ENCODE data around the gene CPNE5. TPM values are rescaled to one million over a fixed set of nuclear protein-coding genes. Genes with fewer than 3 reads are reported as not detected.

CPNE5 gene
- total and polyA plus RNA-seq, 9 of the 15 experiments (the other 6 are each of a cell fraction or from before 2014, with no cell fraction given), result 0.14 to 1.0 (median 0.46) TPM; not detected in 2

GRCh38 chr6:36851626-36852025, 12.4 kb upstream of the CPNE5 start:
- Histone ChIP-seq H4K20me1 (replicated peaks; ENCODE audit: control insufficient read depth, insufficient read depth, low read length) (no peaks in the 10 kb centered on the region), H3K4me2 (ENCODE audit: insufficient read depth, low read length) (no peak overlapping the region), H3K27ac (ENCODE audit: extremely low read depth, low read depth, low read length) (no peak overlapping the region), H3K36me3 (ENCODE audit: control insufficient read depth, insufficient read depth, low read length) (peaks cover 53% of the 10 kb centered on the region), H3K4me1 (replicated peaks in 1 of 2; ENCODE audit: control insufficient read depth in 2 of 2, insufficient read depth in 2 of 2, low read length in 2 of 2) (peaks cover 22 to 35% of the 10 kb centered on the region in 2 experiments), H3K9ac (ENCODE audit: insufficient read depth in 1 of 2, low read depth in 2 of 2, low read length in 2 of 2) (no peak overlapping the region), H3K4me3 (no peak overlapping the region), H3K9me1 (ENCODE audit: control insufficient read depth, insufficient read depth, low read length) (peaks cover 3% of the 10 kb centered on the region), H3K79me2 (ENCODE audit: control insufficient read depth, insufficient read depth, low read length) (peaks cover 3% of the 10 kb centered on the region; the same call in 1 of the 3 replicates), H3K9me3 (replicated peaks; ENCODE audit: control insufficient read depth, insufficient read depth, low read depth, low read length) (no peaks in the 10 kb centered on the region), H2AFZ (ENCODE audit: low read depth, low read length) (no peak overlapping the region), H3K27me3 (ENCODE audit: control insufficient read depth in 2 of 2, insufficient read depth in 2 of 2, low read length in 2 of 2) (no peaks in the 10 kb centered on the region)
- ATAC-seq (no peak), FAIRE-seq (peak; percentile 44), DNase-seq (ENCODE audit: extremely low read depth in 1 of 4, low spot score in 3 of 4) (no peak)
- CTCF ChIA-PET (ENCODE audit: low intra/inter-chr PET ratio), result interaction anchor here (0.7 to 2.9 kb wide), 6 partner anchors 13 to 88 kb away, joined by 3 to 37 read pairs (median 6); no protein-coding TSS in a partner anchor
- 43% methylated on average over 4 of the region's 4 CpGs for WGBS (ENCODE audit: insufficient coverage, low coverage, missing lambda C conversion rate)
- intact Hi-C loops (cut with micrococcal nuclease) (loop anchor here (1.0 kb wide), 3 partner anchors 41 to 167 kb away; no protein-coding TSS in a partner anchor), in situ Hi-C loops (cut with MboI) (loop anchor here (5.0 kb wide), 1 partner anchor 84 kb away; no protein-coding TSS in a partner anchor)
- no TSS peak for BruUV-seq (replicated peaks)
- POLR2A ChIA-PET, result interaction anchor here (0.6 to 3.0 kb wide), 14 partner anchors 11 to 243 kb away, joined by 3 to 60 read pairs (median 4); partner anchors contain the start of genes C6orf89 and PPIL1
- no peak for TF ChIP-seq ZNF239 (CRISPR knock-in tag; IDR thresholded peaks at IDR 0.05)
- no peak for TF ChIP-seq ETS1 (conservative IDR thresholded peaks at IDR 0.05; ENCODE audit: control insufficient read depth, low read depth, low read length)
- TF ChIP-seq CXXC5 (CRISPR knock-in tag; IDR thresholded peaks at IDR 0.05), result peak; percentile 24; the same call in 1 of the 2 replicates
- TF ChIP-seq ESRRB (CRISPR knock-in tag; IDR thresholded peaks at IDR 0.05; ENCODE audit: borderline replicate concordance), result no peak
- TF ChIP-seq MBD1 (CRISPR knock-in tag; IDR thresholded peaks at IDR 0.05), result no peak
- no peak for TF ChIP-seq ZBTB33 (CRISPR knock-in tag; IDR thresholded peaks at IDR 0.05)
- TF ChIP-seq SMARCA4 (IDR thresholded peaks at IDR 0.05), result no peak
- no peak for TF ChIP-seq GABPA (tag; conservative IDR thresholded peaks at IDR 0.05; ENCODE audit: low read depth)
- TF ChIP-seq ZNF175 (CRISPR knock-in tag; IDR thresholded peaks at IDR 0.05; ENCODE audit: low read depth), result no peak
- TF ChIP-seq CEBPZ (IDR thresholded peaks at IDR 0.05; ENCODE audit: borderline replicate concordance, low read depth, low read length), result no peak
- TF ChIP-seq ETV6 (IDR thresholded peaks at IDR 0.05; ENCODE audit: borderline replicate concordance in 1 of 2, low read depth in 2 of 2, low read length in 1 of 2), result no peak
- no peak for TF ChIP-seq ETV6 (CRISPR knock-in tag; IDR thresholded peaks at IDR 0.05; ENCODE audit: borderline replicate concordance)
- no peak for TF ChIP-seq ZNF24 (IDR thresholded peaks at IDR 0.05)
